ENCODE data around the gene PUSL1.

DNA sequence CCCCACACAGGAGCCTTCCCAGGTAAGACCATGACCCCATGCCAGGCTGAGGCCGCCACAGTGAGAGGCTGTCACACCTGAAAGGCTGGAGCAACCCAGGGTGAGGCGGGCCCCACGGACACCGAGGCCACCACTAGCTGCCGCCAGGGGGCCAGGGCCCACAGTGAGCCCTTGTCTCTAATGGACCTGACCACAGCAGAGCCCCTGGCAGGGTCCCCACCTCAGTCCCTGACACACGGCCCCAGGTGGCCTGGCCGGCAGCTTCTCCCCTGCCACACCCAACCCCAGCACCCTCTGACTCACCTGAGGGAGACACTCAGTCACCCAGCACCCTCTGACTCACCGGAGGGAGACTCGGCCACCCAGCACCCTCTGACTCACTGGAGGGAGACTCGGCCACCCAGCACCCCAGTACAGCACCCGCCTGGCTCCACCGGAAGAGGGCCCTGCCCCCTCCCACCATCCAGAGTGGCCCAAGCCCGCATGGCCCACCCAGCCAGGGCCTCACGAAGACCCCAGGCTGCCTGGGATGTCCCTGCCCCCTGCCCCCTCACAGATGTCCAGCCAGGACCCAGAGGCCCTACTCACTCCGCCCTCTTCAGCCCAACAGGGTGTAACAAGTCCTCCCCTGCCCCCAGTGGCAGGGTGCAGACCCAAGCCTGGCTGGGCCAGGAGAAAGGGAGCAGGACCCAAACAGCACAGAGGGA lies 36.4 kb downstream of the PUSL1 start:
- TF ChIP-seq CTCF (conservative IDR thresholded peaks at IDR 0.05; ENCODE audit: low read depth, low read length), result peak; percentile 30; the same call in 1 of the 2 replicates
- TF ChIP-seq USF2 (IDR thresholded peaks at IDR 0.05; ENCODE audit: low read depth, low read length), result no peak
- TF ChIP-seq POLR2A (IDR thresholded peaks at IDR 0.05; ENCODE audit: low read depth, low read length), result no peak
- TF ChIP-seq NFE2L2 (IDR thresholded peaks at IDR 0.05; ENCODE audit: low read depth, low read length), result no peak
- no peak for TF ChIP-seq SMC3 (IDR thresholded peaks at IDR 0.05; ENCODE audit: low read depth, low read length)
